H1 (cell line): Measurements from ENCODE around the gene DISC1. TPM values are rescaled to one million over a fixed set of nuclear protein-coding genes. Genes with fewer than 3 reads are reported as not detected.

Experiments used
- POLR2A ChIP-seq, 2 experiments: IDR thresholded peaks; 1 replicate in 1 of 2; 2 replicates in 1 of 2; pipeline ENCODE4 v1.6.1; 2011; ENCODE audit warnings: low read depth in 2 of 2, low read length in 2 of 2, mild to moderate bottlenecking in 2 of 2; ENCODE audit errors: control extremely low read depth in 1 of 2
- RFX5 ChIP-seq: IDR thresholded peaks from 2 replicates; pipeline ENCODE4 v1.6.1; 2011; ENCODE audit warnings: low read depth, low read length, improper control_type of control experiment, borderline replicate concordance
- SAP30 ChIP-seq: fragments of 300-600 bp; sonication (generic); IDR thresholded peaks from 2 replicates; pipeline ENCODE4 v1.7.1; 2012; ENCODE audit warnings: low read length, moderate library complexity, mild to moderate bottlenecking, inconsistent platforms; ENCODE audit not compliant: insufficient read depth, insufficient replicate concordance
- SIRT6 ChIP-seq: IDR thresholded peaks from one replicate; pipeline ENCODE4 v1.7.1; 2012; ENCODE audit warnings: low read length, inconsistent platforms
- SP4 ChIP-seq: IDR thresholded peaks from 2 replicates; pipeline ENCODE4 v1.6.1; 2012; ENCODE audit warnings: low read length, inconsistent platforms
- polyA plus RNA-seq, 7 experiments: library from polyadenylated mRNA; depleted of rRNA in 3 of 7; stranded (reverse) in 5 of 7; unstranded in 2 of 7; fragments of >200 nt in 5 of 7; fragments of 200-250 nt in 2 of 7; gene quantifications; 1 replicate in 5 of 7; 2 replicates in 1 of 7; 4 replicates in 1 of 7; pipeline versions ENCODE4 v1.2.1 to v1.2.3, GENCODE V29; 2011 to 2013; ENCODE audit warnings: missing spikeins in 2 of 7, mixed read lengths in 2 of 7
- total RNA-seq: library from RNA; stranded (reverse); fragmentation: NEBNext Ultra II Directional; extraction: Animal tissue kit (Norgen Biotek cat#: 25700); gene quantifications from 2 replicates; pipeline ENCODE4 v1.2.1, GENCODE V29; 2021
- TF ChIP-seq, protein P1 (sequence below): fragments of 300-600 bp; sonication (generic); IDR thresholded peaks from 2 replicates; pipeline ENCODE4 v1.7.1; 2012; ENCODE audit warnings: low read length, moderate library complexity, mild to moderate bottlenecking, inconsistent platforms; ENCODE audit not compliant: insufficient replicate concordance

The DISC1 gene
- total and polyA plus RNA-seq, 2 of the 8 experiments (the other 6 are each of a cell fraction or from before 2014, with no cell fraction given) = 1.1 to 3.5 TPM

DNA sequence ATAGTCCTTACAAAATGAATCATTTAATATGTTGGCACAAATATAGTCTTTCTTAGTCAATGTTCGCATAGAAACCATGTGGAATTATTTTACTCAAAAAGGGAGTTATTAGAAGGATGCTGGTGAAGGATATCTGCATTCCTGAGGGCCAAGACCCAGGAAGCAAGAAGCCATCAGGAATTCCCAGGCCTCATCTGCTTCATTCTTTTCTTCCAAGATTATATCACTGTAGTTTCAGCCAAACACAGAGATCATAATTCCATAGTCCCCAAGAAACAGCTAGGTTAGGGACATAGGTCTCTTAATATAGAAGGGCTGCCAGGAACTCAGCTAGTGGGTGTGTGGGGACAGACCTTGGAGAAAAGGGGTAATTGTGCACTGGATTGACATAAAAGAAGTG, 28.6 kb upstream of the DISC1 start (continued):
- TF ChIP-seq, protein P1, sequence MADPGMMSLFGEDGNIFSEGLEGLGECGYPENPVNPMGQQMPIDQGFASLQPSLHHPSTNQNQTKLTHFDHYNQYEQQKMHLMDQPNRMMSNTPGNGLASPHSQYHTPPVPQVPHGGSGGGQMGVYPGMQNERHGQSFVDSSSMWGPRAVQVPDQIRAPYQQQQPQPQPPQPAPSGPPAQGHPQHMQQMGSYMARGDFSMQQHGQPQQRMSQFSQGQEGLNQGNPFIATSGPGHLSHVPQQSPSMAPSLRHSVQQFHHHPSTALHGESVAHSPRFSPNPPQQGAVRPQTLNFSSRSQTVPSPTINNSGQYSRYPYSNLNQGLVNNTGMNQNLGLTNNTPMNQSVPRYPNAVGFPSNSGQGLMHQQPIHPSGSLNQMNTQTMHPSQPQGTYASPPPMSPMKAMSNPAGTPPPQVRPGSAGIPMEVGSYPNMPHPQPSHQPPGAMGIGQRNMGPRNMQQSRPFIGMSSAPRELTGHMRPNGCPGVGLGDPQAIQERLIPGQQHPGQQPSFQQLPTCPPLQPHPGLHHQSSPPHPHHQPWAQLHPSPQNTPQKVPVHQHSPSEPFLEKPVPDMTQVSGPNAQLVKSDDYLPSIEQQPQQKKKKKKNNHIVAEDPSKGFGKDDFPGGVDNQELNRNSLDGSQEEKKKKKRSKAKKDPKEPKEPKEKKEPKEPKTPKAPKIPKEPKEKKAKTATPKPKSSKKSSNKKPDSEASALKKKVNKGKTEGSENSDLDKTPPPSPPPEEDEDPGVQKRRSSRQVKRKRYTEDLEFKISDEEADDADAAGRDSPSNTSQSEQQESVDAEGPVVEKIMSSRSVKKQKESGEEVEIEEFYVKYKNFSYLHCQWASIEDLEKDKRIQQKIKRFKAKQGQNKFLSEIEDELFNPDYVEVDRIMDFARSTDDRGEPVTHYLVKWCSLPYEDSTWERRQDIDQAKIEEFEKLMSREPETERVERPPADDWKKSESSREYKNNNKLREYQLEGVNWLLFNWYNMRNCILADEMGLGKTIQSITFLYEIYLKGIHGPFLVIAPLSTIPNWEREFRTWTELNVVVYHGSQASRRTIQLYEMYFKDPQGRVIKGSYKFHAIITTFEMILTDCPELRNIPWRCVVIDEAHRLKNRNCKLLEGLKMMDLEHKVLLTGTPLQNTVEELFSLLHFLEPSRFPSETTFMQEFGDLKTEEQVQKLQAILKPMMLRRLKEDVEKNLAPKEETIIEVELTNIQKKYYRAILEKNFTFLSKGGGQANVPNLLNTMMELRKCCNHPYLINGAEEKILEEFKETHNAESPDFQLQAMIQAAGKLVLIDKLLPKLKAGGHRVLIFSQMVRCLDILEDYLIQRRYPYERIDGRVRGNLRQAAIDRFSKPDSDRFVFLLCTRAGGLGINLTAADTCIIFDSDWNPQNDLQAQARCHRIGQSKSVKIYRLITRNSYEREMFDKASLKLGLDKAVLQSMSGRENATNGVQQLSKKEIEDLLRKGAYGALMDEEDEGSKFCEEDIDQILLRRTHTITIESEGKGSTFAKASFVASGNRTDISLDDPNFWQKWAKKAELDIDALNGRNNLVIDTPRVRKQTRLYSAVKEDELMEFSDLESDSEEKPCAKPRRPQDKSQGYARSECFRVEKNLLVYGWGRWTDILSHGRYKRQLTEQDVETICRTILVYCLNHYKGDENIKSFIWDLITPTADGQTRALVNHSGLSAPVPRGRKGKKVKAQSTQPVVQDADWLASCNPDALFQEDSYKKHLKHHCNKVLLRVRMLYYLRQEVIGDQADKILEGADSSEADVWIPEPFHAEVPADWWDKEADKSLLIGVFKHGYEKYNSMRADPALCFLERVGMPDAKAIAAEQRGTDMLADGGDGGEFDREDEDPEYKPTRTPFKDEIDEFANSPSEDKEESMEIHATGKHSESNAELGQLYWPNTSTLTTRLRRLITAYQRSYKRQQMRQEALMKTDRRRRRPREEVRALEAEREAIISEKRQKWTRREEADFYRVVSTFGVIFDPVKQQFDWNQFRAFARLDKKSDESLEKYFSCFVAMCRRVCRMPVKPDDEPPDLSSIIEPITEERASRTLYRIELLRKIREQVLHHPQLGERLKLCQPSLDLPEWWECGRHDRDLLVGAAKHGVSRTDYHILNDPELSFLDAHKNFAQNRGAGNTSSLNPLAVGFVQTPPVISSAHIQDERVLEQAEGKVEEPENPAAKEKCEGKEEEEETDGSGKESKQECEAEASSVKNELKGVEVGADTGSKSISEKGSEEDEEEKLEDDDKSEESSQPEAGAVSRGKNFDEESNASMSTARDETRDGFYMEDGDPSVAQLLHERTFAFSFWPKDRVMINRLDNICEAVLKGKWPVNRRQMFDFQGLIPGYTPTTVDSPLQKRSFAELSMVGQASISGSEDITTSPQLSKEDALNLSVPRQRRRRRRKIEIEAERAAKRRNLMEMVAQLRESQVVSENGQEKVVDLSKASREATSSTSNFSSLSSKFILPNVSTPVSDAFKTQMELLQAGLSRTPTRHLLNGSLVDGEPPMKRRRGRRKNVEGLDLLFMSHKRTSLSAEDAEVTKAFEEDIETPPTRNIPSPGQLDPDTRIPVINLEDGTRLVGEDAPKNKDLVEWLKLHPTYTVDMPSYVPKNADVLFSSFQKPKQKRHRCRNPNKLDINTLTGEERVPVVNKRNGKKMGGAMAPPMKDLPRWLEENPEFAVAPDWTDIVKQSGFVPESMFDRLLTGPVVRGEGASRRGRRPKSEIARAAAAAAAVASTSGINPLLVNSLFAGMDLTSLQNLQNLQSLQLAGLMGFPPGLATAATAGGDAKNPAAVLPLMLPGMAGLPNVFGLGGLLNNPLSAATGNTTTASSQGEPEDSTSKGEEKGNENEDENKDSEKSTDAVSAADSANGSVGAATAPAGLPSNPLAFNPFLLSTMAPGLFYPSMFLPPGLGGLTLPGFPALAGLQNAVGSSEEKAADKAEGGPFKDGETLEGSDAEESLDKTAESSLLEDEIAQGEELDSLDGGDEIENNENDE = no peak
- no peak for TF ChIP-seq RFX5
- no peak for TF ChIP-seq SAP30
- no peak for TF ChIP-seq POLR2A (IDR thresholded peaks at IDR 0.05; ENCODE audit: control extremely low read depth in 1 of 2, low read depth in 2 of 2, low read length in 2 of 2)
- no peak for TF ChIP-seq SP4
- TF ChIP-seq SIRT6 = no peak
